Fibroblast of skin of abdomen (primary cell): ENCODE results near the gene RNASEH2C.
"Not testable (repeated sequence)": the region's sequence is repeated elsewhere in the genome, so short reads cannot be mapped to it uniquely, and the experiment has no call there.

Experiments used
- DNase-seq: peaks from one replicate; pipeline ENCODE4 v3.0.0-alpha.2; 2013

Gene RNASEH2C

DNA sequence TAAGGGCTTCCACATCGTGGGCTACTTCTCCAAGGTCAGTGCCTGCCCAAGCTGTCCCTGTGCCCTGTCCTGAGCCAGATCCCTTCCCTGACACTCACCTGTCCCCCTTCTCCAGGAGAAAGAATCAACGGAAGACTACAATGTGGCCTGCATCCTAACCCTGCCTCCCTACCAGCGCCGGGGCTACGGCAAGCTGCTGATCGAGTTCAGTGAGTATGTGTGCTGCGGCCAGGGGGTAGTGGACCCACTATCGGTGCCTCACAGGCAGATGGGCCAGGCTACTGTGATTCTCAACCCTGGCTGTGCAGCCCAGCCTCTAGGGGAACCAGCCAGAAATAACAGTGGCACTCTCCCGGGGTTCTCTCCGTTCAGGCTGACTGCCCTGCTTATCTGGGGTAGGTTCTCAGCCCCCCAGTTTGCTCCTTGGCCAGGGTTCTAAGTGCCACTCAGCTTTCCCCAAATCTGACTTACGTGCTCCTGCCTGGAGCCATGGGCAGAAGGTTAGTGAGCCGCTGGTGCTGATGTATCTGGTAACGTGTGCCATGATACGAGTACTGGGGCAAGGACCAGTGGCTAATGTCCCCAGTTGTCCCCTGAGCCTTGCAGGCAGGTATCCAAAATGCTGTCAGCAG lies 3.7 kb downstream of the RNASEH2C start:
- DNase-seq = no peak

DNA sequence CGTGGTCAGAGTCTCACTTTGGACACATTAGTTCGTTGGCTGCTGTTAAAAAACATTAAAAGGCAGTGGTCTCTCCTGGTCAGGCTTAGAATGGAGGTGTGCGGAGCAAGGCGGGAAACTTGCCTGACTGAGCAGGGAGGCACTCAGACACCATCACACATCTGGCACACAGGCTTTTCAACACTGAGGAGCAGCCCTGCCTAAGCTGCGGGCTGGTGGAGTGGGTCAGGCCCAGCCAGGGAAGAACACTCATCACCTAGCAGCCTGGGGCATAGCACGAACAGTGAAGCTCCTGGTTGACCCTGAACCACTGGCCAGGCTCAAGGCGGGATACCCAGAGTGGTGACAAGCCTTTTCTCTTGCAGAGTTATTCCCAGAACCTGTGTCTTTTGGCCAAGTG lies 4.3 kb downstream of the RNASEH2C start:
- no peak for DNase-seq

DNA sequence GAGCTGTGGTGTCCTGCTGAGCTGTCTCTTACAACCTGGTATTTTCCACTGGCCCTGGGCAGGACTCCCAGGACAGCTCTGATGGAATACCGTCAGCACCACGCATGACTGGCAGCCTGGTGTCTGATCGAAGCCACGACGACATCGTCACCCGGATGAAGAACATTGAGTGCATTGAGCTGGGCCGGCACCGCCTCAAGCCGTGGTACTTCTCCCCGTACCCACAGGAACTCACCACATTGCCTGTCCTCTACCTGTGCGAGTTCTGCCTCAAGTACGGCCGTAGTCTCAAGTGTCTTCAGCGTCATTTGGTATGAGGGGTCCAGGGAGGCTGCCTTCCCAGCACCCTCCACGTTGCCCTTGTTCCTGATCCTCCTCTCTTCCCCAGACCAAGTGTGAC lies 6.2 kb downstream of the RNASEH2C start:
- DNase-seq = no peak

GRCh38 chr11:65713212-65713969 lies 7.2 kb downstream of the RNASEH2C start:
- DNase-seq = no peak

- no peak for DNase-seq
Observed at GRCh38 chr11:65712633-65713076, 7.9 kb downstream of the RNASEH2C start.

GRCh38 chr11:65711785-65712632 lies 8.6 kb downstream of the RNASEH2C start, which contains the start of gene KAT5:
Gene KAT5 (plus strand): TSS chr11:65712252. CDS start chr11:65712268, 16 bp downstream.
- peak; percentile 98 for DNase-seq

- DNase-seq = no peak
Observed at GRCh38 chr11:65710421-65710820, 10.2 kb downstream of the RNASEH2C start.

DNA sequence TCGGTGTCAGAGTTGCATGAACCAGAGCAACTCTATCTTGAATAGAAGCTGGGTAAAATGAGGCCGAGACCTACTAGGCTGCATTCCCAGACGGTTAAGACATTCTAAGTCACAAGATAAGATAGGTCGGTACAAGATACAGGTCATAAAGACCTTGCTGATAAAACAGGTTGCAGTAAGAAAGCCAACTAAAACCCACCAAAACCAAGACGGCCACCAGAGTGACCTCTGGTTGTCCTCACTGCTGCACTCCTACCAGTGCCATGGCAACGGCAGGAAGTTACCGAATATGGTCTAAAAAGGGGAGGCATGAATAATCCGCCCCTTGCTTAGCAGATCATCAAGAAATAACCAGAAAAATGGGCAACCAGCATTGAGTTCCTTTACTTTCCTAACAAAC lies 10.9 kb downstream of the RNASEH2C start:
- no peak for DNase-seq

DNA sequence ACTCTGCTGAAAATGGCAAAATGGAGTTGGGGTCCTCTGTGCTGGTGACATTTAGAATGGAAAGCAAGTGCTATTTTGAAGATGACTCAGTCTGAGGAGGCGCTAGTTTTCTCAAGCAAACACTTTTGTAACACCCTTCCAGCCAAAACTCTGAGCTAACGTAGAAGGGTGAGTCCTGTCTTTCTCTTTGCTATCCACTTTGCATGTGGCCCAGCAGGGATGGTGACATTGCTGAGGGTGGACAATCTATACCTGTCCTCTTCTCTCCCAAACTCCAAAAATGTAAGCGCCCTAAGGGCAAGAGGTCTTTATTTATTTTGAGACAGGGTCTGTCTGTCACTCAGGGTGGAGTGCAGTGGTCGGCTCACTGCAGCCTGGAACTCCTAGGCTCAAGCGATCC lies 12.1 kb downstream of the RNASEH2C start:
- DNase-seq = no peak

DNA sequence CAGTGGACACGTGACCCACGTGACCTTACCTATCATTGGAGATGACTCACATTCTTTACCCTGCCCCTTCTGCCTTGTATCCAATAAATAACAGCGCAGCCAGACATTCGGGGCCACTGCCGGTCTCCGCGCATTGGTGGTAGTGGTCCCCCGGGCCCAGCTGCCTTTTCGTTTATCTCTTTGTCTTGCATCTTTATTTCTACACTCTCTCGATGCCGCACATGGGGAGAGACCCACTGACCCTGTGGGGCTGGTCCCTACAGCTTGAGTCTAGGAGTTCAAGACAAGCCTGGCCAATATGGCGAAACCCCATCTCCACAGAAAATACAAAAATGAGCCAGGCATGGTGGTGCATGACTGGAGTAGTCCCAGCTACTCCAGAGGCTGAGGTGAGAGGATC lies 13.6 kb downstream of the RNASEH2C start:
- not testable (repeated sequence) for DNase-seq

DNA sequence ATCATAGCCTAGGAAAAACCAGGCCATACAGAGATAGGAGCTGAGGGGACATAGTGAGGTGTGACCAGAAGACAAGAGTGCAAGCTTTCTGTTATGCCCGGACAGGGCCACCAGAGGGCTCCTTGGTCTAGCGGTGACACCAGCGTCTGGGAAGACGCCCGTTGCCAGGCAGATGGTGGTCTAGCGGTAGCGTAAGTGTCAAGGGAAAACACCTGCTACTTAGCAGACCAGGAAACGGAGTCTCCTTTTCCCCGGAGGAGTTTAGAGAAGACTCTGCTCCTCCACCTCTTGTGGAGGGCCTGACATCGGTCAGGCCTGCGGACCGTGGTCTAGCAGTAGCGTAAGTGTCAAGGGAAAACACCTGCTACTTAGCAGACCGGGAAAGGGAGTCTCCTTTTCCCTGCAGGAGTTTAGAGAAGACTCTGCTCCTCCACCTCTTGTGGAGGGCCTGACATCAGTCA lies 14.3 kb downstream of the RNASEH2C start:
- peak; percentile 36 for DNase-seq

DNA sequence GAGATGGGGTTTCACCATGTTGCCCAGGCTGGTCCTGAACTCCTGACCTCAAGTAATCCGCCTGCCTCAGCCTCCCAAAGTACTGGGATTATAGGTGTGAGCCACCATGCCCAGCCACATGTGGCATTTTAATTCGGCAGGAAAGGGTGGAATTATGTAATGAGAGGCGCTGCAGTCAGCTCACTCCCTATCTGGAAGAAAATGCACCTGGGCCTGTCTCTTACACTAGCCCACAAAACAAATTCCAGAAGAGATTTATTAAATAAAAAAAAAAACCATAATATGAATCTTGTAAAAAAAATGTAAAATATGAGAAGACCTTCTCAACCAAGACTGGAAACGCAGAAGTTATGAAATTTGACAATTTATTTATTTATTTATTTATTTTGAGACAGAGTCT lies 16.8 kb downstream of the RNASEH2C start:
- no peak for DNase-seq

- DNase-seq = no peak
Observed at GRCh38 chr11:65701686-65702085, 18.9 kb downstream of the RNASEH2C start.

DNA sequence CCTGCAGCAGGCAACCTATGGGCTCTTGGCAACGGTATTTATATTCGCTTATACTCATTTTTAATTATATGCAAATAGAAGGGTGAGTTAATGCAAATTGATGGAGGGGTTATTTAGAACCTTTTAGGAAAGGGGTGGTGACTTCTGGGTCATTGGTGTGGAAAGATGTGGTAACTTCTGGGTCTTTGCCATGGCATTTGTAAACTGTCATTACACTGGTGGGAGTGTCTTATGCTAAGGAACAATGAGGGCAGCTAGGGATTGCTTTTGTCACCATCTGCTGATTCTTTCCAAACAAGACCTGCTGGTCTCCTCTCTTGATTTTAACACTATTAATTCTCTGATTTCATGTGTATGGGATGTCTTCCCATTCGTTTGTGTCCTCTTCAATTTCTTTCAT lies 20.2 kb downstream of the RNASEH2C start:
- DNase-seq = no peak

DNA sequence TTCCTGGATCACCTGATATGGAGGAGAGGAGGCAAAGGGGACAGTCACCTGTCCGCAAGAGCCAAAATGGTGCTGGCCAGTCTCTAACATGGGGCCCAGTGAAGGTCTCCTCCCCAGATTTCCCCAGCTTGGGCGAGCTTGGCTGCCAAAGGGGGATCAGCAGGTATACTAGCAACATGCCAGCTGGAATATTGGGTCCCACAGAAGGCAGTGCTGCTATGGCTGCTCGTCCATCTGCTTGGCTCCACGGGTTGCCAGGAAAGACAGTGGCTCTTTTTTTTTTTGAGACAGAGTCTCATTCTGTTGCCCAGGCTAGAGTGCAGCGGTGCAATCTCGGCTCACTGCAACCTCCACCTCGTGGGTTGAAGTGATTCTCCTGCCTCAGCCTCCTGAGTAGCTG lies 21.3 kb downstream of the RNASEH2C start:
- no peak for DNase-seq

DNA sequence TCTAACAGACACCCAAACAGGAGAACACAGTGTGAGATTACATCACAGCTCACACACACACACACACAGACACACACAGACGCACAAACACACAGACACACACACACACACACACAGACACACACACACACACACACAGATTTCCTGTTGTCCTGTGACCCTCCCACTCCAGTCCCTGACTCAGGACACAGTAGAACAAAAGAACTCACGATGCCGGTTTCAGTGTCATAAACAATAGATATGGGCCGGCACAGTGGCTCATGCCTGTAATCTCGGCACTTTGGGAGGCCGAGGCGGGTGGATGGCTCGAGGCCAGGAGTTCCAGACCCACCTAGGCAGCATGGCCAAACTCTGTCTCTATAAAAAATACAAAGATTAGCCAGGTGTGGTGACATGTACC lies 22.4 kb downstream of the RNASEH2C start:
- DNase-seq = no peak

DNA sequence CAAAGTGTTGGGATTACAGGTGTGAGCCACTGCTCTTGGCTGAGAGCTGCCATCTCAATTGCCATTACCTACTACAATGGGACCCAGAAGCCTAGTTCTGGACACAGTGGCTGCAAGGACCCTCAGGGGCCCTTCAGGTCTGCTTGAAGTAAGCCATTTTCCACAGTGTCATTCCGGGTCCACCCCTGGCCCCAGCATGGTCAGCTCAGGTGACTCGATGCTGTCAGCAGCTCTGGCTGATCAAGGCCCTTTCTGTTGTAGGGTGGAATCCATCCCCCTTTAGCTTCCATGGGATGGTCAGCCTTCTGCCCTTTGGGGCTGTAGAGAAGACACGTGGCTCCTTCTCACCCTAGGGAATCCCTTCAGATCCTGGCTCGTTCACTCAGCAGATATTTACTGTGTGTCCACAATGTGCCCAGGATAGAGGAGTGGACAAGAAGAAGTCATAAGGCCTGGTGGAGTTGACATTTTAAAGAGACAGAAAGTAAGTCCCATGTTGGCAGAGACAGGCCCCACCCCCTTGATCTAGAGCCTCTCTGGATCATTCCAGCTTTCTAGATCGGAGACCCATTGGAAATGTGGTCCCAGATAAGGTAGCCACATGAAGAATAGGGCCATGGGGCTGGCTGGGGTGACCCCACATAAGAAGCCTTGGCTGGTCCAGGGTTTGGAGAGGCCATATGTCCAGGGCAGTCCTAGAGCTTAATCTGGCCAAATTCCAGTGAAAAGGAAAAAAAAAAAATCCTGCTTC lies 23.6 kb downstream of the RNASEH2C start:
- no peak for DNase-seq

DNA sequence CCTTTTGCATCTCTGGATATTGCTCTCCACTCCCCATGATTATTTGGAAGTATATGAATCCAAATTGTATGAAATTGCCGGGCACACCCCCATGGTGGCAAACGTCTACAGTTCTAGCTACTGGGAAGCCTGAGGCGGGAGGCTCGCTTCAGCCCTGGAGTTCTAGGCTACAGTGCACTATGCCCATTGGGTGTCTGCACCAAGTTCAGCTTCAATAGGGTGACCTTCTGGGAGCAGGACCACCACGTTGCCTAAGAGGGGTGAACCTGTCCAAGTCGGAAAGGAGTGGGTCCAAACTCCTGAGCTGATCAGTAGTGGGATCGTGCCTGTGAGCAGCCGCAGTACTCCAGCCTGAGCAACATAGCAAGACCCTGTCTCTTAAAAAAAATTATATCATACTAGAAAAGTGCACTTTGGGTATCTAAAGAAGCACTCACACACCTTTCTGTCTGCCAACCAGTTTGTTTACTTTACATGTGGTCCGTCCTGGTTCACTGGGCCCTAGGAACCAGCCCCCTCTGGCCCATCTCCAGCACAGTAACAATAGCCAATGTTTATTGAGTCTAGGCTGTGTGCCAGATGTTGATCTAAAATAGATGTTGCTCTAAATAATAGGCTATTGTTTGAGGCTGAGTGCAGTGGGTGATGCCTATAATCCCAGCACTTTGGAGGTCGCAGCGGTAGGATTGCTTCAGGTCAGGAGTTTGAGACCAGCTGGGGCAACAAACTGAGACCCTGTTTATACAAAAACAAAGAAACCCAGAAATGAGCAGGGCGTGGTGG lies 24.9 kb downstream of the RNASEH2C start:
- DNase-seq = no peak

DNA sequence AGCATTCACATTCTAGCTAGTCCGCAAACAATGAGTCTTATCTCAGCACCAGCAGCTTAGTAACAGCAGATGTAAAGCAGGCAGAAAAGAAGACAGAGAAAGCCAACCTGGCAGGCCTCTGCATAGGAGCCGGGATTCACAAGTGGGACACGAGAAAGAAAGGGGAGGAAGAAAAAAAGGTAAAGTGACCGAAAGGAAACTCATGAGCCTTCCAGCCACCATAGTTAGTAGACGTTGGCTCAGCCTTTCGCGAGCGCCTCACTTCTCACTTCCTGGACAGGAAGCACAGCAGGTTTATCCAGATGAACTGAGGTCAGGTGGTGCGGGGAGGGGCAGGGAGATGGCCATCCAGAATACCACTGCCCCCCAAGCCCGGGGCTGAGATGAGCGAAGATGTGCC lies 28.2 kb downstream of the RNASEH2C start:
- no peak for DNase-seq

GRCh38 chr11:65691847-65692246 lies 28.8 kb downstream of the RNASEH2C start:
- not testable (repeated sequence) for DNase-seq

DNA sequence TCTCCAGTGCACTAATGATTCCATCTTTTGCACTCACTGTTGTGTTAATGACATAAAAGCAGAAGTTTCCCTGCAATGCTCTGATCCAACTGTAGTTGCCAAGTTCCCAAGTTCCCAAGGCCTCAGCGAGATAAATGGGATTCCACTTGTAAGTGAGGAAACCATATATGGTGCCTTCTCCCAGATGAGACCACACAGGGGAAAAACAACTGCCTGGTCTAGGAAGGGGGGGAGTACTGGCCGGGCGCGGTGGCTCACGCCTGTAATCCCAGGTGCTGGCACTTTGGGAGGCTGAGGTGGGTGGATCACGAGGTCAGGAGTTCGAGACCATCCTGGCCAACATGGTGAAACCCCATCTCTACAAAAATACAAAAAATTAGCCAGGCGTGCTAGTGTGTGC lies 34.6 kb downstream of the RNASEH2C start:
- no peak for DNase-seq

DNA sequence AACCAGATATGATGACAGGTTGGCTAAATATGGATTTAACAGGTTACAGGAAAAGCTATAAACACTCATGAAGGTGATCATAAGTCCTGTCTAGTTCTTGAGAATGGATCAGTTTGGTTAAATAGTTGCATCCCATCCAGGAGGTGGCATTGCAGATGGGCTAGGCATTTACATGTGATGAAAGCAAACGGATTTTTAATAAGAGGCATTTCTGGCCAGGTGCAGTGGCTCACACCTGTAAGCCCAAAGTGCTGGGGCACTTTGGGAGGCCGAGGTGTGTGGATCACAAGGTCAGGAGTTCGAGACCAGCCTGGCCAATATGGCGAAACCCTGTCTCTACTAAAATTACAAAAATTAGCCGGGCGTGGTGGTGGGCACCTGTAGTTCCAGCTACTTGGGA lies 37.1 kb downstream of the RNASEH2C start:
- not testable (repeated sequence) for DNase-seq
